ENCODE data around the gene MAP4K4. TPM values are rescaled to one million over a fixed set of nuclear protein-coding genes. Genes with fewer than 3 reads are reported as not detected.
A peak's percentile ranks its signal among the peaks of the same experiment; 100 is the strongest.

MAP4K4 gene
- total RNA-seq, 4 donors from 2014 or later, result 29.6 to 56.6 (median 38.2) TPM

GRCh38 chr2:101823347-101823791, 125.9 kb downstream of the MAP4K4 start:
- Histone ChIP-seq H3K4me1 (peaks cover 34% of the 10 kb centered on the region), H3K27ac (no peak overlapping the region)
- 40% methylated on average over 14 of the region's 14 CpGs for WGBS

GRCh38 chr2:101823859-101824258, 126.4 kb downstream of the MAP4K4 start:
- Histone ChIP-seq H3K4me3 (no peak overlapping the region), H3K27me3 (no peaks in the 10 kb centered on the region), H3K27ac (no peak overlapping the region), H3K36me3 (peaks cover 10% of the 10 kb centered on the region), H3K4me1 (peaks cover 34% of the 10 kb centered on the region), H3K9me3 (no peaks in the 10 kb centered on the region)
- 68% methylated on average over 4 of the region's 4 CpGs for WGBS
- no peak for DNase-seq (ENCODE audit: low spot score in 2 of 2)
- TF ChIP-seq POLR2A (IDR thresholded peaks at IDR 0.05), result no peak
- no peak for TF ChIP-seq CTCF (IDR thresholded peaks at IDR 0.05)
- no peak for TF ChIP-seq EP300 (IDR thresholded peaks at IDR 0.05)
- no peak for TF ChIP-seq POLR2AphosphoS5 (IDR thresholded peaks at IDR 0.05)

More at GRCh38 chr2:101823347-101823791, 125.9 kb downstream of the MAP4K4 start:
- no peak for DNase-seq (ENCODE audit: low spot score in 2 of 2)
- H3K9me3 ChIP-seq, result no peaks in the 10 kb centered on the region
- no peaks in the 10 kb centered on the region for H3K27me3 ChIP-seq
- no peak overlapping the region for H3K4me3 ChIP-seq
- no peak for TF ChIP-seq POLR2A (IDR thresholded peaks at IDR 0.05)
- TF ChIP-seq CTCF (IDR thresholded peaks at IDR 0.05), result peak in 1 of 2 donors; percentile 65
- TF ChIP-seq EP300 (IDR thresholded peaks at IDR 0.05), result no peak
- TF ChIP-seq POLR2AphosphoS5 (IDR thresholded peaks at IDR 0.05), result no peak
- H3K36me3 ChIP-seq, result peaks cover 10% of the 10 kb centered on the region

- Histone ChIP-seq H3K27ac (no peak overlapping the region), H3K27me3 (no peaks in the 10 kb centered on the region), H3K36me3 (peaks cover 27% of the 10 kb centered on the region), H3K9me3 (no peaks in the 10 kb centered on the region), H3K4me1 (peaks cover 32% of the 10 kb centered on the region), H3K4me3 (no peak overlapping the region)
- WGBS, result 80% methylated on average over 2 of the region's 2 CpGs
- TF ChIP-seq EP300 (IDR thresholded peaks at IDR 0.05) (no peak), POLR2AphosphoS5 (IDR thresholded peaks at IDR 0.05) (no peak), POLR2A (IDR thresholded peaks at IDR 0.05) (no peak), CTCF (IDR thresholded peaks at IDR 0.05) (no peak)
- no peak for DNase-seq (ENCODE audit: low spot score in 2 of 2)
These were observed 129.2 kb downstream of the MAP4K4 start for GRCh38 chr2:101826716-101827115.

GRCh38 chr2:101827246-101827645, 129.7 kb downstream of the MAP4K4 start:
- DNase-seq (ENCODE audit: low spot score in 2 of 2), result no peak
- Histone ChIP-seq H3K36me3 (peaks cover 28% of the 10 kb centered on the region), H3K27ac (no peak overlapping the region)

GRCh38 chr2:101828257-101828656, 130.8 kb downstream of the MAP4K4 start:
- H3K4me1 ChIP-seq, result peaks cover 28% of the 10 kb centered on the region
- no peaks in the 10 kb centered on the region for H3K9me3 ChIP-seq
- WGBS, result 73% methylated on average over 5 of the region's 5 CpGs
- no peak overlapping the region for H3K27ac ChIP-seq
- TF ChIP-seq POLR2AphosphoS5 (IDR thresholded peaks at IDR 0.05) (no peak), CTCF (IDR thresholded peaks at IDR 0.05) (no peak), POLR2A (IDR thresholded peaks at IDR 0.05) (no peak)
- peaks cover 28% of the 10 kb centered on the region for H3K36me3 ChIP-seq
- DNase-seq (ENCODE audit: low spot score in 2 of 2), result no peak
- H3K27me3 ChIP-seq, result no peaks in the 10 kb centered on the region
- no peak overlapping the region for H3K4me3 ChIP-seq

More at GRCh38 chr2:101827246-101827645, 129.7 kb downstream of the MAP4K4 start:
- Histone ChIP-seq H3K4me1 (peaks cover 33% of the 10 kb centered on the region), H3K9me3 (no peaks in the 10 kb centered on the region), H3K4me3 (no peak overlapping the region), H3K27me3 (no peaks in the 10 kb centered on the region)
- TF ChIP-seq CTCF (IDR thresholded peaks at IDR 0.05), result no peak
- TF ChIP-seq POLR2A (IDR thresholded peaks at IDR 0.05), result no peak
- TF ChIP-seq EP300 (IDR thresholded peaks at IDR 0.05), result no peak
- no peak for TF ChIP-seq POLR2AphosphoS5 (IDR thresholded peaks at IDR 0.05)
- 77% methylated on average over 2 of the region's 2 CpGs for WGBS

All from suprapubic skin (tissue), 4 donors.